Neural cell (in vitro differentiated cells): ENCODE data around the gene KRTAP5-8. TPM values are rescaled to one million over a fixed set of nuclear protein-coding genes. Genes with fewer than 3 reads are reported as not detected.

Experiments
- H2AFZ ChIP-seq: fragments of 200-600, 300-800 bp; sonication (generic), shearing (Covaris generic); 2 replicates; pipeline ENCODE4 v1.6.0; 2014; ENCODE audit warnings: low read depth, mild to moderate bottlenecking, antibody characterized with exemption, low read length, moderate library complexity
- H3F3A ChIP-seq: fragments of 200-600 bp; shearing (Covaris generic); 2 replicates; pipeline ENCODE4 v1.6.1; 2016; ENCODE audit warnings: mild to moderate bottlenecking, moderate library complexity, mixed read lengths, antibody characterized with exemption, low read length; ENCODE audit not compliant: insufficient read depth, poor library complexity, severe bottlenecking
- H3K27ac ChIP-seq: fragments of 200-600, 300-800 bp; sonication (generic), shearing (Covaris generic); 2 replicates; pipeline ENCODE4 v1.5.1; 2014; ENCODE audit warnings: mild to moderate bottlenecking, low read length, moderate library complexity
- H3K27me3 ChIP-seq: fragments of 300-800, 200-600 bp; sonication (generic), shearing (Covaris generic); 2 replicates; pipeline ENCODE4 v1.6.0; 2014; ENCODE audit warnings: mild to moderate bottlenecking, low read depth, low read length, moderate library complexity; ENCODE audit not compliant: insufficient read depth
- H3K36me3 ChIP-seq: fragments of 300-800, 200-600 bp; sonication (generic), shearing (Covaris generic); 2 replicates; pipeline ENCODE4 v1.5.1; 2014; ENCODE audit warnings: mild to moderate bottlenecking, antibody characterized with exemption, low read length, moderate library complexity; ENCODE audit not compliant: insufficient read depth
- H3K4me2 ChIP-seq: fragments of 300-800, 200-600 bp; sonication (generic), shearing (Covaris generic); 2 replicates; pipeline ENCODE4 v1.6.0; 2014; ENCODE audit warnings: mild to moderate bottlenecking, low read length
- H3K4me3 ChIP-seq: fragments of 300-800, 200-600 bp; sonication (generic), shearing (Covaris generic); 2 replicates; pipeline ENCODE4 v1.5.1; 2014; ENCODE audit warnings: mild to moderate bottlenecking, low read length, moderate library complexity
- H3K79me2 ChIP-seq: fragments of 200-600 bp; shearing (Covaris generic); replicated peaks from 2 replicates; pipeline ENCODE4 v1.6.0; 2014; ENCODE audit warnings: mild to moderate bottlenecking, low read length, moderate library complexity; ENCODE audit not compliant: insufficient read depth
- H3K9ac ChIP-seq: fragments of 300-800, 200-600 bp; sonication (generic), shearing (Covaris generic); 2 replicates; pipeline ENCODE4 v1.6.1; 2016; ENCODE audit warnings: mild to moderate bottlenecking, low read length, mixed read lengths
- H3K9me2 ChIP-seq: fragments of 200-600 bp; shearing (Covaris generic); 2 replicates; pipeline ENCODE4 v1.6.1; 2016; ENCODE audit warnings: mild to moderate bottlenecking, low read length, mixed read lengths; ENCODE audit not compliant: insufficient read depth
- H3K9me3 ChIP-seq: fragments of 200-600, 300-800 bp; sonication (generic), shearing (Covaris generic); 2 replicates; pipeline ENCODE4 v1.6.1; 2016; ENCODE audit warnings: mild to moderate bottlenecking, mixed run types, low read length, moderate library complexity, mixed read lengths
- H4K20me1 ChIP-seq: fragments of 200-600 bp; shearing (Covaris generic); 2 replicates; pipeline ENCODE4 v1.6.1; 2016; ENCODE audit warnings: mild to moderate bottlenecking, mixed run types; ENCODE audit not compliant: insufficient read depth
- CTCF ChIP-seq: fragments of 450-650 bp; IDR thresholded peaks from 2 replicates; pipeline ENCODE4 v1.5.1; 2014; ENCODE audit warnings: antibody characterized with exemption, mild to moderate bottlenecking, moderate library complexity; ENCODE audit not compliant: poor library complexity, severe bottlenecking
- EP300 ChIP-seq: fragments of 450-650 bp; conservative IDR thresholded peaks from 2 replicates; pipeline ENCODE4 v1.6.1; 2014; ENCODE audit warnings: antibody characterized with exemption, mild to moderate bottlenecking, moderate library complexity; ENCODE audit not compliant: poor library complexity, severe bottlenecking
- EZH2 ChIP-seq: fragments of 200-600, 300-800 bp; shearing (Covaris generic), sonication (generic); IDR thresholded peaks from 2 replicates; pipeline ENCODE4 v1.6.1; 2014; ENCODE audit warnings: antibody characterized with exemption, low read length, borderline replicate concordance, mild to moderate bottlenecking; ENCODE audit not compliant: insufficient read depth, poor library complexity, severe bottlenecking
- MXI1 ChIP-seq: fragments of 450-650 bp; conservative IDR thresholded peaks from 2 replicates; pipeline ENCODE4 v1.6.1; 2014; ENCODE audit warnings: antibody characterized with exemption, mild to moderate bottlenecking; ENCODE audit not compliant: poor library complexity, severe bottlenecking
- POLR2AphosphoS5 ChIP-seq: IDR thresholded peaks from 2 replicates; pipeline ENCODE4 v1.6.1; 2012
- RAD21 ChIP-seq: fragments of 450-650 bp; conservative IDR thresholded peaks from 2 replicates; pipeline ENCODE4 v1.6.1; 2014; ENCODE audit warnings: antibody characterized with exemption, mild to moderate bottlenecking, moderate library complexity
- REST ChIP-seq: IDR thresholded peaks from 2 replicates; pipeline ENCODE4 v1.6.1; 2012; ENCODE audit warnings: borderline replicate concordance
- SMC3 ChIP-seq: fragments of 450-650 bp; conservative IDR thresholded peaks from 2 replicates; pipeline ENCODE4 v1.6.1; 2014; ENCODE audit warnings: antibody characterized with exemption, mild to moderate bottlenecking, moderate library complexity; ENCODE audit not compliant: poor library complexity
- TAF1 ChIP-seq: IDR thresholded peaks from 2 replicates; pipeline ENCODE4 v1.6.1; 2012; ENCODE audit warnings: low read depth
- polyA plus RNA-seq: library from polyadenylated mRNA; depleted of rRNA; stranded (reverse); fragments of >200 nt; gene quantifications from 2 replicates; pipeline ENCODE4 v1.2.3, GENCODE V29; 2014

The KRTAP5-8 gene
- polyA plus RNA-seq, 1 donor from 2014 or later = not detected

GRCh38 chr11:71496421-71496820 is 41.4 kb upstream of the KRTAP5-8 start:
- no peaks in the 10 kb centered on the region for H3K79me2 ChIP-seq
- no peaks in the 10 kb centered on the region for H3K9me2 ChIP-seq
- H3F3A ChIP-seq = no peaks in the 10 kb centered on the region
- no peaks in the 10 kb centered on the region for H4K20me1 ChIP-seq
- no peak overlapping the region for H3K4me2 ChIP-seq
- TF ChIP-seq REST (no peak), EZH2 (no peak), POLR2AphosphoS5 (no peak), EP300 (no peak), RAD21 (no peak), MXI1 (no peak), SMC3 (no peak), CTCF (no peak), TAF1 (no peak)
- no peak overlapping the region for H2AFZ ChIP-seq
- H3K27ac ChIP-seq = no peak overlapping the region
- H3K27me3 ChIP-seq = no peaks in the 10 kb centered on the region
- H3K9ac ChIP-seq = no peak overlapping the region
- no peaks in the 10 kb centered on the region for H3K36me3 ChIP-seq
- no peak overlapping the region for H3K4me3 ChIP-seq
- H3K9me3 ChIP-seq = no peaks in the 10 kb centered on the region

GRCh38 chr11:71498091-71498490 is 39.7 kb upstream of the KRTAP5-8 start:
- H3K27ac ChIP-seq = no peak overlapping the region
- H3K4me3 ChIP-seq = no peak overlapping the region
- no peaks in the 10 kb centered on the region for H3K36me3 ChIP-seq
- no peaks in the 10 kb centered on the region for H3K9me3 ChIP-seq
- no peaks in the 10 kb centered on the region for H3K9me2 ChIP-seq
- no peak overlapping the region for H3K9ac ChIP-seq
- no peaks in the 10 kb centered on the region for H3K79me2 ChIP-seq
- H3F3A ChIP-seq = no peaks in the 10 kb centered on the region
- no peak overlapping the region for H2AFZ ChIP-seq
- no peaks in the 10 kb centered on the region for H4K20me1 ChIP-seq
- H3K27me3 ChIP-seq = no peaks in the 10 kb centered on the region
- H3K4me2 ChIP-seq = no peak overlapping the region
- TF ChIP-seq POLR2AphosphoS5 = no peak
- TF ChIP-seq SMC3 = no peak
- no peak for TF ChIP-seq EP300
- no peak for TF ChIP-seq TAF1
- no peak for TF ChIP-seq REST
- no peak for TF ChIP-seq RAD21
- no peak for TF ChIP-seq MXI1
- TF ChIP-seq EZH2 = no peak
